ENCODE data around the gene DDIT4.

The DDIT4 gene

GRCh38 chr10:72315611-72316385 is 42.1 kb downstream of the DDIT4 start:
- no peaks in the 10 kb centered on the region for H3K27me3 Mint-ChIP-seq
- H3K9me3 Mint-ChIP-seq: no peaks in the 10 kb centered on the region
- DNase-seq (no peak), ATAC-seq (replicated peaks) (no peak)
- peaks cover 32 to 43% of the 10 kb centered on the region in 2 donors for H3K4me1 Mint-ChIP-seq (ENCODE audit: low read depth in 2 of 2)
- peak overlapping the region in 1 of 2 donors; percentile 31 for H3K27ac Mint-ChIP-seq
- H3K36me3 Mint-ChIP-seq (ENCODE audit: insufficient read depth): peaks cover 13% of the 10 kb centered on the region
- H3K4me3 Mint-ChIP-seq: peak overlapping the region; percentile 61 to 63

DNA sequence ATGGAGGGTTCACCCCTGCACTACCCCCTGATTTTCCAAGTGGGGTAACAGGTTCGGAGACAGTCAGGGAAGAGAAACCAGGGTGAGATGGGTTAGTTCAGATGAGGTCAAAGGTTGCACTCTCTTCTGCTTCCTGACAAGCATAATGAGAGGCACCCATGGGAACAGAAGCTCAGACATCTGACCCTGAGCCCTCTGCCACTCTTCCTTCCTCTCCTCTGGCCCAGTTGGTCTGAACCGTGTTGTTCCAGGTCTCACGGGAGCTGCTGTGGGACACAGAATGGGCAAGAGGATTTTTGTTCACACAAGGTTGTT is 42.6 kb downstream of the DDIT4 start:
- peak overlapping the region in 1 of 2 donors; percentile 31 for H3K27ac Mint-ChIP-seq
- peaks cover 13% of the 10 kb centered on the region for H3K36me3 Mint-ChIP-seq (ENCODE audit: insufficient read depth)
- peaks cover 34 to 46% of the 10 kb centered on the region in 2 donors for H3K4me1 Mint-ChIP-seq (ENCODE audit: low read depth in 2 of 2)
- no peak for DNase-seq
- H3K27me3 Mint-ChIP-seq: no peaks in the 10 kb centered on the region
- H3K9me3 Mint-ChIP-seq: no peaks in the 10 kb centered on the region
- H3K4me3 Mint-ChIP-seq: peak overlapping the region; percentile 61 to 63
- no peak for ATAC-seq (replicated peaks)

DNA sequence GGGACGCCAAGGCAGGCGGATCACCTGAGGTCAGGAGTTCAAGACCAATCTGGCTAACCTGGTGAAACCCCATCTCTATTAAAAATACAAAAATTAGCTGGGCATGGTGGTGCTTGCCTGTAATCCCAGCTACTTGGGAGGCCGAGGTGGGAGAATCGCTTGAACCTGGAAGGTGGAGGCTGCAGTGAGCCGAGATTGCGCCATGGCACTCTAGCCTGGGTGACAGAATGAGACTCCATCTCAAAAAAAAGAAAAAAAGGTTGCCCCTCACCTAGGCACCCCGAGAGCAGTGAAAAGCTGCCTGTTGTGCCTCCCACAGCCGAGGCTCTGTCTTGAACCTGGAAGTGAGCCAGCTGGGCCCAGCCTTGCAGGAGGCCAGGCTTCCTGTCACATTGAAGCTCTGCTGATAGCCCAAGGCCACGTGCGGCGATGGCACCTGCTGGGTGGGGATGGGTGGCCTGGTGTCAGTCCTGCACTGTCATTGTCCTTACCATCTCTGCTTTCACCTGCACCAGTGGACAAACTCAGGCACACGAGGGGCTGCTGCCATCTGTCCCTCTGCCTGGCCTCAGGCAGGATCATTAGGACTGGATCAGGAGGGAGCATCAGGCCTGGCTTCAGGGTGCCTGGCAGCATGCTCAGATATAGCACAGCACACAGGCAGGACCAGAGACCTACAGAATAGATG is 43.2 kb downstream of the DDIT4 start:
- H3K4me1 Mint-ChIP-seq (ENCODE audit: low read depth in 2 of 2): peaks cover 34 to 42% of the 10 kb centered on the region in 2 donors
- H3K4me3 Mint-ChIP-seq: peak overlapping the region; percentile 28 to 49
- DNase-seq (peak in 2 of 3 experiments; percentile 44), ATAC-seq (replicated peaks) (no peak)
- no peaks in the 10 kb centered on the region for H3K27me3 Mint-ChIP-seq
- no peak overlapping the region for H3K27ac Mint-ChIP-seq
- H3K9me3 Mint-ChIP-seq: no peaks in the 10 kb centered on the region
- peaks cover 13% of the 10 kb centered on the region for H3K36me3 Mint-ChIP-seq (ENCODE audit: insufficient read depth)

DNA sequence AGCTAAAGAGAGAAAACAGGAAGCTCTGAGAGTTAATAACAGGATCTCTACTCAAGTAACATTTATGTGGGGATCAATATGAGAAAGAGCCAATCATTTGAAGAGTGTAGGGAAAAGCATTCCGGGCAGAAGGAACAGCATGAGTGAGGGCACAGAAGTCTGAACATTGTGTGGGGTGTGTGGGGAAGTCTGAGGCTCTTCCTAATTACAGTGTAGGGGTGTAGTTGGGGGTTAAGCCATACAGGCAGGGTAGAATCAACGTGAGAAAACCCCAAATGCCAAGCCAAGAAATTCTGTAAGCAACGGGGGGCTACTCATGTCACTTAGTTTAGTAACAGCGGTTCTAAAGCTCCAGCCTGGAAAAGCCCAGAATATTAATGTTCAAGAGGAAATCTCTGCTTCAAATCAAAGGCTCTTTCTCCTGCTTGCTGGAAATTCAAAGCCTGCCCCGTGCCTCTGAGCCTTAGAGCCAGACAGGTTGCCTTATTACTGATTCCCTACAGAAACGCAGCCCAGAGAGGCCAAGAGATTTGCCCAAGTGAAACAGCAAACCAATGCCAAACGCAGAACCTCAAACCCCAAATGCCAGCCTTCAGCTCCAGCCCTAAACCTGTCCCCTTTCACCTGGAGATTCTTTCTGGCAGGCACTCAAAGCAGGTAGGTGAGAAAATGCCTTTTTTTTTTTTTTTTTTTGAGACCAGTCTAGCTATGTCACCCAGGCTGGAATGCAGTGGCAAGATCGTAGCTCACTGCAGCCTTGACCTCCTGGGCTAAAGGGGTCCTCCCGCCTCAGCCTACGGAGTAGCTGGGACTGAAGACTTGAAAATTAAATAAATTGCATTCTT is 44.9 kb downstream of the DDIT4 start:
- H3K9me3 Mint-ChIP-seq: no peaks in the 10 kb centered on the region
- peak overlapping the region; percentile 98 for H3K27ac Mint-ChIP-seq
- H3K36me3 Mint-ChIP-seq (ENCODE audit: insufficient read depth): peaks cover 13% of the 10 kb centered on the region
- H3K27me3 Mint-ChIP-seq: no peaks in the 10 kb centered on the region
- H3K4me1 Mint-ChIP-seq (ENCODE audit: low read depth in 2 of 2): peaks cover 42 to 57% of the 10 kb centered on the region in 2 donors
- ATAC-seq (replicated peaks) (no peak), DNase-seq (no peak)
- H3K4me3 Mint-ChIP-seq: peak overlapping the region; percentile 73 to 77

- Mint-ChIP-seq H3K36me3 (ENCODE audit: insufficient read depth) (peaks cover 13% of the 10 kb centered on the region), H3K9me3 (no peaks in the 10 kb centered on the region), H3K27ac (peak overlapping the region; percentile 98), H3K4me3 (peak overlapping the region; percentile 73 to 77), H3K27me3 (no peaks in the 10 kb centered on the region), H3K4me1 (ENCODE audit: low read depth in 2 of 2) (peaks cover 51 to 63% of the 10 kb centered on the region in 2 donors)
- DNase-seq (peak; percentile 85 to 88 (median 87)), ATAC-seq (replicated peaks) (peak; percentile 80)
Measured at GRCh38 chr10:72319416-72320254, 45.9 kb downstream of the DDIT4 start.

DNA sequence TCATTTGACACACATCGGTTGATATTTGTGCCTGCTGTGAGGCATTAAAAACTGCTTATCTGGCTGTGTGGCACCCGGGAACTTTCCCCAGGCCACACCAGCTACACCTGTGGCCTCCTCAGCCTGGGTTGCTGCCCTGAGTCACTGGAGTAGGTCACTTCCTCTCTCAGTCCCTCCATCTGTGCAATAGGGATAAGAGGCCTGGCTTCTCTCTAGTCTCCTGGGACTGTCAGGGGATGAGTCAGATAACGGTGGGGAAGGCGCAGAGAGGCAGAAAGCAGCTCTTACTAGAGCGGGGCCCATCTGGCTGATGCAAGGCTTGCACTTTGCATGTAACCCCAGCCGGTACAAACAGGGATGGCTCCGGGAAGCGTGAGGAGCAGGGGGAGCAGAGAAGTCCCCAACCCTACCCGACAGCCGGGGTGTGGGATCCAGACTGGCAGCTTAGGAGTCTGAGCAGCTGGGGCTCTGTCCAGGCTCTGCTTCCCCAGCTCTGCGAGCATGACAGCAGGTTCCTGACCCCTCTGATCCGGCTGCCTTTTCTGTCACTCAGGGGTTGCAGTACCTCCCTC is 47.0 kb downstream of the DDIT4 start:
- H3K36me3 Mint-ChIP-seq (ENCODE audit: insufficient read depth): peaks cover 13% of the 10 kb centered on the region
- H3K4me1 Mint-ChIP-seq (ENCODE audit: low read depth in 2 of 2): peaks cover 54 to 65% of the 10 kb centered on the region in 2 donors
- H3K4me3 Mint-ChIP-seq: peak overlapping the region; percentile 73 to 77
- DNase-seq (peak in 1 of 3 experiments; percentile 26), ATAC-seq (replicated peaks) (peak; percentile 16)
- no peaks in the 10 kb centered on the region for H3K9me3 Mint-ChIP-seq
- H3K27me3 Mint-ChIP-seq: no peaks in the 10 kb centered on the region
- peak overlapping the region; percentile 98 for H3K27ac Mint-ChIP-seq

DNA sequence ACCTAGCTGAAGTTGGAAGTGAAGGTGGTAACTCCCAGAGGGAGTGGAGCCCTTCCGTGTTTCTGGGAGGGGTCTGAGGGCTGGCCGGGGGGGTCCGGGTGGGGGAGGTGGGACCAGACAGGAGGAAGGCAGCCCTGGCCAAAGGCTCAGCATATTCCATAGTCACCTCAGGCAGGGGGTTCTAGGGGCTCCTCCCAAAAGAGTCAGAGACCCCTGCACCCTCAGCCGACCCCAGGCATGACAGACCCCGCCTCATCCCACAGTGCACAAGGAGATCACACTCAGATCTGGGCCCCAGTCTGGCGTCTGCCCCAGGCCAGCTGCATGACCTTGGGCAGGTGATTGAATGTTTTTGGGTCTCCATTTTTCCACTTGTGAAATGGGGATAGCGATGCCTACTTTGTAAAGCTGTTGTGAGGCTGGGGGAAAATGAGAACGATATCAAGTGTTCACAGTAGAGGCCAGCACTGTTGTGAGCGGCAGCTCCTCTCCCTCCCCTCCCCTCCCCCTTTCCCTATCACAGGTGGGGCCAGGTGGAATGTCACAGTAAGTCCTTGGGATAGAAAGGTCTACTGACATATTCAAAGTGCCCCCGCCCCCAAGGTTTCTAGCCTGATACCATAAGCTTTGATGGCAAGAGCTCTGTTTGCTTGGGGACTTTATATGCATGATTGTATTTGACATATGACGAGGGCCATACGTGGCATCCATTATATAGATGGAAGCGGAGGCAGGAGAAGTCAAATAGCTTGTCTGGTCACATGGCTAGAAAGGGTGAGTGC is 47.7 kb downstream of the DDIT4 start:
- H3K27me3 Mint-ChIP-seq: no peaks in the 10 kb centered on the region
- ATAC-seq (replicated peaks) (no peak), DNase-seq (no peak)
- H3K27ac Mint-ChIP-seq: peak overlapping the region; percentile 98
- H3K36me3 Mint-ChIP-seq (ENCODE audit: insufficient read depth): peaks cover 15% of the 10 kb centered on the region
- peaks cover 51 to 58% of the 10 kb centered on the region in 2 donors for H3K4me1 Mint-ChIP-seq (ENCODE audit: low read depth in 2 of 2)
- peak overlapping the region in 1 of 2 donors; percentile 73 for H3K4me3 Mint-ChIP-seq
- H3K9me3 Mint-ChIP-seq: no peaks in the 10 kb centered on the region

DNA sequence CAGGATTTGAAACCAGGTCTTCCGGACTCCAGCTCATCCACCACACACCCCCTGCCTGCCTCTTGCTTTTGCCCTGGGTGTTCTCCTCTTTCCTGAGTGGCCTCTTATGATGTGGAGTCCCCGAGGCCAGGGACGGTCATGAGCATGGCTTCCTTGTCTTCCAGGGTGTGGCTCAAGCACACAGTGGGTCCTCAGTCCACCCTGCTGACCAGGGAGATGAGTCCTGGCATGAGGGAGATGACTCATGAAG is 48.2 kb downstream of the DDIT4 start:
- Mint-ChIP-seq H3K27ac (peak overlapping the region in 1 of 2 donors; percentile 41), H3K36me3 (ENCODE audit: insufficient read depth) (peaks cover 20% of the 10 kb centered on the region), H3K4me3 (no peak overlapping the region), H3K4me1 (ENCODE audit: low read depth in 2 of 2) (peaks cover 54 to 58% of the 10 kb centered on the region in 2 donors), H3K27me3 (no peaks in the 10 kb centered on the region), H3K9me3 (no peaks in the 10 kb centered on the region)
- DNase-seq (no peak), ATAC-seq (replicated peaks) (no peak)

- no peak for DNase-seq
- Mint-ChIP-seq H3K36me3 (ENCODE audit: insufficient read depth) (peaks cover 26% of the 10 kb centered on the region), H3K27me3 (no peaks in the 10 kb centered on the region), H3K27ac (peak overlapping the region; percentile 41 to 80), H3K4me1 (ENCODE audit: low read depth in 2 of 2) (peaks cover 53 to 57% of the 10 kb centered on the region in 2 donors), H3K4me3 (peak overlapping the region; percentile 17 to 20), H3K9me3 (no peaks in the 10 kb centered on the region)
- ATAC-seq (replicated peaks): no peak
Measured at GRCh38 chr10:72322280-72323058, 48.7 kb downstream of the DDIT4 start.

DNA sequence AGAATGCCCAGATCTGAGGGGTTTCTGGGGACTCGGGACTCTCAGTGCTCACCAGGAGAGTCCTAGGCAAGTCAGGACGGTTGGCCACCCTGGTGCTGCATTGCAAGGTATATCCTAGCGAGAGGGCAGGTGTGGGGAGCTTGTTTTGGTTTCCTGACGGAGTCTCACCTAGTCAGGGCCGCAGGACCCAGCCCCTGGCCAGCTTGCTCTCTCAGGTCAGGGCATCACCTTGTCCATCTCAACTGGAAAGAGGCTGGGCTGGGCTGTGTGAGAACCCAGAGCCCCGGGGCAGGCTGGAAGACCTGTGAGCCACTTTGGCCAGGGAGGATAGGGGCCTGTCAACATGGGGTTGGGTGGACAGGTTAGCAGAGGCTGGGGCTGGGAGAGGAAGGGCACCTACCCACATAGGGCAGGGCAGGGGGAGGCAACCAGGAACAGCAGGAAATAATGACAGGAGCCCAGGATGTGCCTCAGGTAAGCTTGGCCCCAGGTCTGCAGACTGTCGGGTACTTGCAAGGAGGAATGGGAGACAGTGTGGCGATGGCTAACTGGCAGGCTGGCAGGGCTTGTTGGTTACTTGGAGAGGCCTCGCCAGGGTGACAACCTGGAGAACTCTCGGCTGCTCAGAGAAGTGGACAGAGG is 49.5 kb downstream of the DDIT4 start:
- Mint-ChIP-seq H3K36me3 (ENCODE audit: insufficient read depth) (peaks cover 24% of the 10 kb centered on the region), H3K27me3 (no peaks in the 10 kb centered on the region), H3K27ac (peak overlapping the region in 1 of 2 donors; percentile 80), H3K4me3 (no peak overlapping the region), H3K9me3 (no peaks in the 10 kb centered on the region), H3K4me1 (ENCODE audit: low read depth in 2 of 2) (peaks cover 55 to 61% of the 10 kb centered on the region in 2 donors)
- no peak for DNase-seq
- ATAC-seq (replicated peaks): no peak

GRCh38 chr10:72323771-72324191 is 50.1 kb downstream of the DDIT4 start:
- no peak for ATAC-seq (replicated peaks)
- Mint-ChIP-seq H3K27ac (peak overlapping the region in 1 of 2 donors; percentile 88), H3K27me3 (no peaks in the 10 kb centered on the region), H3K4me3 (no peak overlapping the region), H3K36me3 (ENCODE audit: insufficient read depth) (peaks cover 22% of the 10 kb centered on the region), H3K4me1 (ENCODE audit: low read depth in 2 of 2) (peaks cover 53 to 59% of the 10 kb centered on the region in 2 donors), H3K9me3 (no peaks in the 10 kb centered on the region)
- no peak for DNase-seq
